A549 (cell line): ENCODE measurements around the gene MCOLN1.

ENCODE experiments used
- RFX5 ChIP-seq: fragments of 450-650 bp; IDR thresholded peaks from 2 replicates; pipeline ENCODE4 v1.7.1; 2014; ENCODE audit warnings: antibody characterized with exemption, mild to moderate bottlenecking, moderate library complexity
- TF ChIP-seq, protein P1 (sequence below): fragments of 200-600 bp; sonication (generic); IDR thresholded peaks from 2 replicates; pipeline ENCODE4 v1.6.1; 2016; ENCODE audit warnings: antibody characterized with exemption, mild to moderate bottlenecking, moderate library complexity

DNA sequence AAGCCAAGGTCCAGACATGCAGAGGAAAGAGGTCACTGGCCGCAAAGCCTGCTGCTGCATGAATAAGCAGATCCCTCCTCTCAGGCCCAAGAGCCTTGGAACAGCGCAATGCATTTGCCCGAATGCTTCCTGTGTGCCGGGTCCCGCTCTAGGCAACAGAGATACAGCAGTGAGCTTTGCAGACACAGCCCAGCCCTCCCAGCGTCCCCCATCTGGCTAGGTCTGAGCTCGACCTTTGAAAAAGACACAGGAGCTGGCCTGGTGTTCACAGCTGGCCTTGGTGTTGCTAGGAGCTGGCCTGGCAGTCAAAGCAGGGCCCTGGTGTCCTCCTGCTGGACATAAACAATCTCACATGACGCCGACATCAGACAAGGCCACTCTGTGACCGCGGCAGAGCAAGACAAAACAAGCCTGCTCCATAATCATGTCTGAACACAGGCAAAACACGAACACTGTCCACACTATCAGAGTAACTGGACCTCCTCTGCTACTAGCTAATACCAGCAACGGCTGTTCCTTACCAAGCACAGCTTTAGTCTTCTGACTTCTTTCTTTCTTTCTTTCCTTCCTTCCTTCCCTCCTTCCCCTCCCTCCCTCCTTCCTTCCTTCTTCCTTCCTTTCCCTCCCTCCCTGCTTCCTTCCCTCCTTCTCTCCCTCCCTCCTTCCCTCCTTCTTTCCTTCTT is 27.9 kb upstream of the MCOLN1 start:
- no peak for TF ChIP-seq RFX5
- TF ChIP-seq, protein P1, sequence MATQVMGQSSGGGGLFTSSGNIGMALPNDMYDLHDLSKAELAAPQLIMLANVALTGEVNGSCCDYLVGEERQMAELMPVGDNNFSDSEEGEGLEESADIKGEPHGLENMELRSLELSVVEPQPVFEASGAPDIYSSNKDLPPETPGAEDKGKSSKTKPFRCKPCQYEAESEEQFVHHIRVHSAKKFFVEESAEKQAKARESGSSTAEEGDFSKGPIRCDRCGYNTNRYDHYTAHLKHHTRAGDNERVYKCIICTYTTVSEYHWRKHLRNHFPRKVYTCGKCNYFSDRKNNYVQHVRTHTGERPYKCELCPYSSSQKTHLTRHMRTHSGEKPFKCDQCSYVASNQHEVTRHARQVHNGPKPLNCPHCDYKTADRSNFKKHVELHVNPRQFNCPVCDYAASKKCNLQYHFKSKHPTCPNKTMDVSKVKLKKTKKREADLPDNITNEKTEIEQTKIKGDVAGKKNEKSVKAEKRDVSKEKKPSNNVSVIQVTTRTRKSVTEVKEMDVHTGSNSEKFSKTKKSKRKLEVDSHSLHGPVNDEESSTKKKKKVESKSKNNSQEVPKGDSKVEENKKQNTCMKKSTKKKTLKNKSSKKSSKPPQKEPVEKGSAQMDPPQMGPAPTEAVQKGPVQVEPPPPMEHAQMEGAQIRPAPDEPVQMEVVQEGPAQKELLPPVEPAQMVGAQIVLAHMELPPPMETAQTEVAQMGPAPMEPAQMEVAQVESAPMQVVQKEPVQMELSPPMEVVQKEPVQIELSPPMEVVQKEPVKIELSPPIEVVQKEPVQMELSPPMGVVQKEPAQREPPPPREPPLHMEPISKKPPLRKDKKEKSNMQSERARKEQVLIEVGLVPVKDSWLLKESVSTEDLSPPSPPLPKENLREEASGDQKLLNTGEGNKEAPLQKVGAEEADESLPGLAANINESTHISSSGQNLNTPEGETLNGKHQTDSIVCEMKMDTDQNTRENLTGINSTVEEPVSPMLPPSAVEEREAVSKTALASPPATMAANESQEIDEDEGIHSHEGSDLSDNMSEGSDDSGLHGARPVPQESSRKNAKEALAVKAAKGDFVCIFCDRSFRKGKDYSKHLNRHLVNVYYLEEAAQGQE: no peak
